CD4-positive, alpha-beta memory T cell (primary cell): ENCODE data around the gene AMOT. TPM values are rescaled to one million over a fixed set of nuclear protein-coding genes. Genes with fewer than 3 reads are reported as not detected.

Experiments used
- CTCF ChIA-PET: fragments of 350-600 bp; sonication (Branson Sonifier 250); formaldehyde crosslinking; loops from one replicate; lab custom pipeline; 2021; ENCODE audit warnings: inconsistent platforms; ENCODE audit not compliant: partially characterized antibody; lab: Charles Lee
- POLR2A ChIA-PET: fragments of 350-600 bp; sonication (Branson Sonifier 250); formaldehyde crosslinking; loops from one replicate; lab custom pipeline; 2021; ENCODE audit not compliant: partially characterized antibody; lab: Charles Lee
- DNase-seq, 5 donors: peaks; one replicate each; pipeline versions ENCODE4 v3.0.0 to v3.0.0-alpha.2; 2020 to 2022; ENCODE audit warnings: mixed read lengths in 1 of 5
- H3K27ac ChIP-seq: one replicate; pipeline ENCODE4 v1.7.0; 2013; ENCODE audit warnings: low read depth, low read length
- H3K27me3 ChIP-seq: 2 replicates; pipeline ENCODE4 v1.7.0; 2013; ENCODE audit warnings: mild to moderate bottlenecking, low read length, moderate library complexity; ENCODE audit not compliant: insufficient read depth
- H3K36me3 ChIP-seq: 2 replicates; pipeline ENCODE4 v1.7.0; 2013; ENCODE audit warnings: mild to moderate bottlenecking, low read length, moderate library complexity; ENCODE audit not compliant: insufficient read depth
- H3K4me1 ChIP-seq: 2 replicates; pipeline ENCODE4 v1.7.0; 2013; ENCODE audit warnings: mild to moderate bottlenecking, low read length, moderate library complexity; ENCODE audit not compliant: insufficient read depth
- H3K4me3 ChIP-seq, 2 donors: one replicate each; pipeline ENCODE4 v1.7.0; 2013; ENCODE audit warnings: low read length in 2 of 2, mild to moderate bottlenecking in 1 of 2
- H3K9me3 ChIP-seq, 2 donors: one replicate each; pipeline ENCODE4 v1.7.0; 2013; ENCODE audit warnings: low read length in 2 of 2, control low read depth in 1 of 2; ENCODE audit not compliant: control insufficient read depth in 1 of 2
- H3K27ac Mint-ChIP-seq, 7 donors: one replicate each; pipeline ENCODE4 v1.8.0; 2020 to 2021; ENCODE audit warnings: mixed read lengths in 7 of 7, mild to moderate bottlenecking in 6 of 7, inconsistent platforms in 3 of 7, moderate library complexity in 3 of 7
- H3K27me3 Mint-ChIP-seq, 2 donors: one replicate each; pipeline ENCODE4 v1.8.0; 2020 to 2021; ENCODE audit warnings: mixed read lengths in 2 of 2
- H3K36me3 Mint-ChIP-seq, 2 donors: one replicate each; pipeline ENCODE4 v1.8.0; 2020 to 2021; ENCODE audit warnings: mixed read lengths in 2 of 2, inconsistent platforms in 1 of 2, mild to moderate bottlenecking in 1 of 2
- H3K4me1 Mint-ChIP-seq, 4 donors: one replicate each; pipeline ENCODE4 v1.8.0; 2020 to 2021; ENCODE audit warnings: mixed read lengths in 4 of 4, mild to moderate bottlenecking in 1 of 4
- H3K4me3 Mint-ChIP-seq, 8 donors: one replicate each; pipeline ENCODE4 v1.8.0; 2020 to 2021; ENCODE audit warnings: mixed read lengths in 8 of 8, mild to moderate bottlenecking in 7 of 8, moderate library complexity in 6 of 8, inconsistent platforms in 3 of 8
- H3K9me3 Mint-ChIP-seq, 8 donors: one replicate each; pipeline ENCODE4 v1.8.0; 2020 to 2021; ENCODE audit warnings: mixed read lengths in 8 of 8, mild to moderate bottlenecking in 5 of 8, inconsistent platforms in 3 of 8, moderate library complexity in 1 of 8
- intact Hi-C: fragments of 100-400 bp; cut with micrococcal nuclease; formaldehyde crosslinking; loops from one replicate; pipeline ENCODE4 v1.15.1; 2023
- polyA plus RNA-seq, 2 donors: library from polyadenylated mRNA; unstranded; fragments of 300-500 nt; fragmentation: Illumina TruSeq; gene quantifications; one replicate each; pipeline ENCODE4 v1.2.3, GENCODE V29; 2021
- total RNA-seq, 2 experiments: library from RNA; stranded (reverse); gene quantifications; one replicate each; pipeline ENCODE4 v1.2.3, GENCODE V29; 2021

Gene AMOT
- total and polyA plus RNA-seq, 4 experiments from 2014 or later = 0.52 to 4.4 (median 3.5) TPM

- Mint-ChIP-seq H3K36me3 (no peaks in the 10 kb centered on the region), H3K4me3 (no peak overlapping the region), H3K27ac (no peak overlapping the region), H3K27me3 (no peaks in the 10 kb centered on the region), H3K9me3 (no peaks in the 10 kb centered on the region), H3K4me1 (peaks cover 3 to 9% (median 6%) of the 10 kb centered on the region in 4 donors)
- ChIA-PET POLR2A (no interaction called here), CTCF (no interaction called here)
- Histone ChIP-seq H3K36me3 (no peaks in the 10 kb centered on the region), H3K27me3 (no peaks in the 10 kb centered on the region), H3K27ac (no peak overlapping the region), H3K4me1 (no peaks in the 10 kb centered on the region), H3K9me3 (no peaks in the 10 kb centered on the region), H3K4me3 (no peak overlapping the region)
- no peak for DNase-seq
- intact Hi-C loops = no loop called here
These were observed 10.6 kb upstream of the AMOT start for GRCh38 chrX:112851161-112851779.

GRCh38 chrX:112849016-112849415, 8.4 kb upstream of the AMOT start:
- Mint-ChIP-seq H3K4me1 (peaks cover 3 to 9% (median 6%) of the 10 kb centered on the region in 4 donors), H3K27me3 (no peaks in the 10 kb centered on the region), H3K4me3 (no peak overlapping the region), H3K36me3 (no peaks in the 10 kb centered on the region), H3K27ac (no peak overlapping the region), H3K9me3 (no peaks in the 10 kb centered on the region)
- CTCF ChIA-PET = no interaction called here
- no peak overlapping the region for H3K4me3 ChIP-seq
- DNase-seq = no peak
- H3K36me3 ChIP-seq = no peaks in the 10 kb centered on the region
- H3K27me3 ChIP-seq = no peaks in the 10 kb centered on the region
- intact Hi-C loops = no loop called here
- POLR2A ChIA-PET = no interaction called here
- H3K4me1 ChIP-seq = no peaks in the 10 kb centered on the region
- no peak overlapping the region for H3K27ac ChIP-seq
- H3K9me3 ChIP-seq = no peaks in the 10 kb centered on the region

- H3K36me3 Mint-ChIP-seq = no peaks in the 10 kb centered on the region
- no peak overlapping the region for H3K4me3 ChIP-seq
- intact Hi-C loops = no loop called here
- H3K27ac ChIP-seq = no peak overlapping the region
- H3K4me1 Mint-ChIP-seq = peaks cover 4 to 13% (median 4%) of the 10 kb centered on the region in 4 donors
- no peaks in the 10 kb centered on the region for H3K9me3 Mint-ChIP-seq
- ChIA-PET CTCF (no interaction called here), POLR2A (no interaction called here)
- H3K9me3 ChIP-seq = no peaks in the 10 kb centered on the region
- H3K27me3 ChIP-seq = no peaks in the 10 kb centered on the region
- H3K4me1 ChIP-seq = peaks cover 4% of the 10 kb centered on the region
- DNase-seq = no peak
- no peak overlapping the region for H3K4me3 Mint-ChIP-seq
- no peaks in the 10 kb centered on the region for H3K27me3 Mint-ChIP-seq
- no peaks in the 10 kb centered on the region for H3K36me3 ChIP-seq
- H3K27ac Mint-ChIP-seq = no peak overlapping the region
These were observed 6.2 kb upstream of the AMOT start for GRCh38 chrX:112846782-112847181.

- Mint-ChIP-seq H3K36me3 (no peaks in the 10 kb centered on the region), H3K27me3 (no peaks in the 10 kb centered on the region), H3K4me1 (peaks cover 0 to 10% (median 2%) of the 10 kb centered on the region in 4 donors), H3K4me3 (no peak overlapping the region), H3K9me3 (no peaks in the 10 kb centered on the region), H3K27ac (no peak overlapping the region)
- Histone ChIP-seq H3K9me3 (no peaks in the 10 kb centered on the region), H3K27ac (no peak overlapping the region), H3K36me3 (no peaks in the 10 kb centered on the region), H3K4me3 (no peak overlapping the region), H3K27me3 (no peaks in the 10 kb centered on the region), H3K4me1 (peaks cover 7% of the 10 kb centered on the region)
- intact Hi-C loops = no loop called here
- DNase-seq = no peak
- ChIA-PET CTCF (no interaction called here), POLR2A (no interaction called here)
These were observed 5.6 kb upstream of the AMOT start for GRCh38 chrX:112846187-112846586.

GRCh38 chrX:112844250-112844649, 3.6 kb upstream of the AMOT start:
- Histone ChIP-seq H3K27ac (no peak overlapping the region), H3K9me3 (no peaks in the 10 kb centered on the region), H3K4me3 (no peak overlapping the region), H3K4me1 (peaks cover 7% of the 10 kb centered on the region), H3K27me3 (no peaks in the 10 kb centered on the region), H3K36me3 (no peaks in the 10 kb centered on the region)
- POLR2A ChIA-PET = no interaction called here
- intact Hi-C loops = no loop called here
- CTCF ChIA-PET = no interaction called here
- peaks cover 2 to 15% (median 12%) of the 10 kb centered on the region in 4 donors for H3K4me1 Mint-ChIP-seq
- DNase-seq = no peak
- no peaks in the 10 kb centered on the region for H3K27me3 Mint-ChIP-seq
- peaks cover 0 to 1% (median 0%) of the 10 kb centered on the region in 8 donors for H3K9me3 Mint-ChIP-seq
- H3K4me3 Mint-ChIP-seq = no peak overlapping the region
- H3K36me3 Mint-ChIP-seq = peaks cover 0 to 1% of the 10 kb centered on the region in 2 donors
- H3K27ac Mint-ChIP-seq = no peak overlapping the region

- H3K27ac Mint-ChIP-seq = peak overlapping the region in 4 of 7 donors; percentile 21 to 76 (median 24)
- H3K4me1 Mint-ChIP-seq = peaks cover 2 to 19% (median 12%) of the 10 kb centered on the region in 4 donors
- peaks cover 0 to 1% of the 10 kb centered on the region in 2 donors for H3K36me3 Mint-ChIP-seq
- Histone ChIP-seq H3K27ac (no peak overlapping the region), H3K27me3 (no peaks in the 10 kb centered on the region), H3K4me3 (peak overlapping the region; percentile 24 to 67), H3K4me1 (peaks cover 7% of the 10 kb centered on the region), H3K36me3 (no peaks in the 10 kb centered on the region), H3K9me3 (no peaks in the 10 kb centered on the region)
- H3K9me3 Mint-ChIP-seq = peaks cover 0 to 1% (median 0%) of the 10 kb centered on the region in 8 donors
- intact Hi-C loops = loop anchor here (1.0 kb wide), 1 partner anchor 162 kb away; the partner anchor contains the start of gene LHFPL1
- no peaks in the 10 kb centered on the region for H3K27me3 Mint-ChIP-seq
- ChIA-PET CTCF (interaction anchor here (1.1 to 1.5 kb wide), 2 partner anchors 11 to 1161 kb away, joined by 3 to 4 read pairs; partner anchors contain the start of gene ALG13), POLR2A (interaction anchor here (1.5 to 2.8 kb wide), 3 partner anchors 11 to 1161 kb away, joined by 7 to 15 read pairs (median 9); partner anchors contain the start of genes ALG13 and LHFPL1)
- no peak for DNase-seq
- peak overlapping the region; percentile 22 to 94 (median 76) for H3K4me3 Mint-ChIP-seq
These were observed 1.2 kb upstream of the AMOT start for GRCh38 chrX:112841820-112842157.

GRCh38 chrX:112841114-112841819, 636 bp upstream of the AMOT start:
- H3K27ac Mint-ChIP-seq = peak overlapping the region; percentile 71 to 91 (median 90)
- POLR2A ChIA-PET = interaction anchor here (1.5 to 2.8 kb wide), 3 partner anchors 10 to 1160 kb away, joined by 7 to 15 read pairs (median 9); partner anchors contain the start of genes ALG13 and LHFPL1

More at GRCh38 chrX:112841114-112841819, 636 bp upstream of the AMOT start:
- intact Hi-C loops = loop anchor here (1.0 kb wide), 1 partner anchor 162 kb away; the partner anchor contains the start of gene LHFPL1
- H3K4me3 ChIP-seq = peak overlapping the region; percentile 29 to 67
- H3K36me3 ChIP-seq = no peaks in the 10 kb centered on the region
- CTCF ChIA-PET = interaction anchor here (1.1 to 1.5 kb wide), 2 partner anchors 11 to 1160 kb away, joined by 3 to 4 read pairs; partner anchors contain the start of gene ALG13
- no peaks in the 10 kb centered on the region for H3K27me3 ChIP-seq
- Mint-ChIP-seq H3K4me1 (peaks cover 2 to 19% (median 12%) of the 10 kb centered on the region in 4 donors), H3K27me3 (no peaks in the 10 kb centered on the region), H3K36me3 (peaks cover 0 to 1% of the 10 kb centered on the region in 2 donors), H3K9me3 (peaks cover 0 to 1% (median 0%) of the 10 kb centered on the region in 8 donors), H3K4me3 (peak overlapping the region; percentile 83 to 95 (median 92))
- H3K27ac ChIP-seq = peak overlapping the region; percentile 59
- H3K9me3 ChIP-seq = no peaks in the 10 kb centered on the region
- H3K4me1 ChIP-seq = peaks cover 7% of the 10 kb centered on the region
- peak; percentile 79 to 82 (median 80) for DNase-seq
